DND-41 (cell line): ENCODE results near the gene ADISSP.

ENCODE experiments used
- ATAC-seq: fragments of 200-7000 bp; cut with Tn5 transposase; 3 replicates; pipeline ENCODE4 v1.9.1; 2021; ENCODE audit warnings: low read depth; ENCODE audit not compliant: insufficient read depth
- DNase-seq: peaks from one replicate; pipeline ENCODE4 v3.0.0-alpha.2; 2020
- H2AFZ ChIP-seq: 2 replicates; pipeline ENCODE4 v1.6.0; 2012; ENCODE audit warnings: low read depth, low read length
- H3K27ac ChIP-seq: 2 replicates; pipeline ENCODE4 v1.5.1; 2012; ENCODE audit warnings: low read length, inconsistent platforms
- H3K27me3 ChIP-seq: fragments of 200-600 bp; sonication (generic); 2 replicates; pipeline ENCODE4 v1.6.0; 2012; ENCODE audit warnings: low read length, mild to moderate bottlenecking, inconsistent platforms; ENCODE audit not compliant: insufficient read depth, poor library complexity
- H3K36me3 ChIP-seq: 2 replicates; pipeline ENCODE4 v1.5.1; 2012; ENCODE audit warnings: low read length, inconsistent platforms; ENCODE audit not compliant: insufficient read depth
- H3K4me1 ChIP-seq: 2 replicates; pipeline ENCODE4 v1.5.1; 2012; ENCODE audit warnings: mild to moderate bottlenecking, low read length; ENCODE audit not compliant: insufficient read depth
- H3K4me2 ChIP-seq: 2 replicates; pipeline ENCODE4 v1.6.0; 2012; ENCODE audit warnings: mild to moderate bottlenecking, moderate library complexity, low read length, inconsistent platforms; ENCODE audit not compliant: insufficient read depth
- H3K4me3 ChIP-seq, 2 experiments: fragments of 200-600 bp in 1 of 2; shearing (Covaris generic) in 1 of 2; 2 replicates each; pipeline ENCODE4 v1.5.1; 2012 to 2016; ENCODE audit warnings: inconsistent platforms in 2 of 2, low read length in 2 of 2, mild to moderate bottlenecking in 2 of 2, low read depth in 1 of 2, moderate library complexity in 1 of 2
- H3K79me2 ChIP-seq: 2 replicates; pipeline ENCODE4 v1.6.0; 2012; ENCODE audit warnings: low read length, inconsistent platforms; ENCODE audit not compliant: insufficient read depth
- H3K9ac ChIP-seq: 2 replicates; pipeline ENCODE4 v1.6.0; 2012; ENCODE audit warnings: low read depth, mild to moderate bottlenecking, inconsistent platforms, low read length, moderate library complexity
- H3K9me3 ChIP-seq: 2 replicates; pipeline ENCODE4 v1.5.1; 2012; ENCODE audit warnings: low read length, moderate library complexity, mild to moderate bottlenecking, inconsistent platforms; ENCODE audit not compliant: insufficient read depth, severe bottlenecking
- H4K20me1 ChIP-seq: 2 replicates; pipeline ENCODE4 v1.6.0; 2012; ENCODE audit warnings: low read length; ENCODE audit not compliant: insufficient read depth
- EZH2 ChIP-seq: IDR thresholded peaks from 3 replicates; pipeline ENCODE4 v1.6.1; 2012; ENCODE audit warnings: borderline replicate concordance, low read depth, mild to moderate bottlenecking, moderate library complexity, low read length, inconsistent platforms; ENCODE audit not compliant: severe bottlenecking
- TF ChIP-seq, protein P1 (sequence below): IDR thresholded peaks from 2 replicates; pipeline ENCODE4 v1.5.1; 2012; ENCODE audit warnings: borderline replicate concordance, low read length, moderate library complexity, mild to moderate bottlenecking; ENCODE audit not compliant: poor library complexity, severe bottlenecking; ENCODE audit errors: extremely low read depth

Gene ADISSP

DNA sequence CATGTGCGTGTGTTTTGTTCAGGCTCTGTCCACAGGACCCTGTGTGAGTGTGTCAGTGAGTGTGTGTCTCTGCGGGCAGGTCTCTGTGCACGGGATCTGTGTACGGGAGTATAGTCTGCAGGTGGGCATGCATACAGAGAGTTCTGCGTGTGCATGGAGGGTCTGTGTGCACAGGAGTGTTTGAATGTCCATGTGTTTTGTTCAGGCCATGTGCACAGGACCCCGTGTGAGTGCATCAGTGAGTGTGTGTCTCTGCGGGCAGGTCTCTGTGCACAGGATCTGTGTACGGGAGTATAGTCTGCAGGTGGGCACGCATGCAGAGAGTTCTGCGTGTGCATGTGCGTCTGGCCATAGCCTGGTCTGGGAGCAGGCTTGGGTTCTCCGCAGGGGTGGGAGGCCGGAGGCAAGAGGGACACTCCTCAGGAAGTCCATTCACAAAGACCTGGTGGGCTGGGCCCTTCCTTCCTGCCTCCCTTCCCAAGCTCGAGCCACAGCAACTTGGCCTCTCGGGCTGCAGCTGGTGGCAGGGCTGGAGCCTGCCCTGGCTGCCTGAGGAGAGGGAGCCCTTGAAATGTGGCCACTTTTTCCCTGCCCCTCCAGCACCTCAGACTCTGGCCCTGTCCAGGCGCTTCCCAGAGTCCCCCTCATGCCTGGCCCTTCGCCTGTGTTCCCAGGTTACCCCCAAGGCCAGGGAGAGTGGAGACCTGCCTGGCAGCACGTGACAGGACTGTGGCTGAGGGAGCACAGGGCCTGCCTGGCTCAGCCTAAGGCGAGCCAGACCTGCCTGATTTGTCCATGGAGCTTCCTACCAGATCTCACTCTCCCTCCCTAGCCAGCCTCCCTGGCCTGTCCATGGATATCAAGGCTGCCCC lies 28.3 kb downstream of the ADISSP start:
- H3K4me2 ChIP-seq = no peak overlapping the region
- ATAC-seq = no peak

DNA sequence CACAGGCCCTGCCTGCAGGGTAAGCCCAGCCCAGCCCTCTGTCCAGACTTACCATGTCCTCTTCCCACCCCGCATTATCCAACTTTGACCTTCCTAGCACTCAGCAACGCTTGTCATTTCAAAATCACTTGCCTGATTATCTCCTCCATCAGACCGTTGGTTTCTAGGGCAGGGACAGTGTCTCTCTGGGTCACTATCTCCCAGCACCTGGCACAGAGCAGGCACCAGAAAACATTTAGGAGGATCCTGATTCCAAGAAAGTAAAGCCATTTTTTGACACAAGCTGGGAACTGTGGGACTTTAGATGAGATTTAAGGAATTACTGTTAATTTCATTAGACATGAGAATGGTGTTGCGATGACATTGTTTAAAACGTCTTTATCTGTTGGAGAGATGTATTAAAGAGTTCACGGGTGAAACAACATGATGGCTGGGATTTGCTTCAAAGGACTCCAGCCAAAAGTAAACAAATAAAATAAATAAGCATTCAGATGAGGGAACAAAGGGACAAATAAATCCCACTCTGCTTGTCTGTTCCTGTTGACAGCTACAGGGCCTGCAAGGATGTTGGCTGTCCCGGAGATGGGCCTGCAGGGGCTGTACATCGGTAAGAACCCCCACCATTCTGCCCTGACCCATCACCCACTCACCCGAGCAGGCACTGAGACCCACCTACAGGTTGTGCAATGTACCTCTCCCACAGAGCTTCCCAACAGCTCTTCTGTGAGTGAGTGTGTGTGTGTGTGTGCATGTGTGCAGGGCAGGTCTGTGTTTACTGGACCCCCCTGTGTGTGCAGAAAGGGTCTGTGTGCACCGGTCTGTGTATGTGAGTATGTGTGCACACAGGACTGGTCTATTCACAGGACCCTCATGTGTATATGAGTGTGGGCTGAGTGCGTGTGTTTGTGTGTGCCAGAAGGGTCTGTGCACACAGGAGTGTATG lies 29.2 kb downstream of the ADISSP start:
- no peaks in the 10 kb centered on the region for H3K79me2 ChIP-seq
- no peaks in the 10 kb centered on the region for H3K36me3 ChIP-seq
- TF ChIP-seq, protein P1, sequence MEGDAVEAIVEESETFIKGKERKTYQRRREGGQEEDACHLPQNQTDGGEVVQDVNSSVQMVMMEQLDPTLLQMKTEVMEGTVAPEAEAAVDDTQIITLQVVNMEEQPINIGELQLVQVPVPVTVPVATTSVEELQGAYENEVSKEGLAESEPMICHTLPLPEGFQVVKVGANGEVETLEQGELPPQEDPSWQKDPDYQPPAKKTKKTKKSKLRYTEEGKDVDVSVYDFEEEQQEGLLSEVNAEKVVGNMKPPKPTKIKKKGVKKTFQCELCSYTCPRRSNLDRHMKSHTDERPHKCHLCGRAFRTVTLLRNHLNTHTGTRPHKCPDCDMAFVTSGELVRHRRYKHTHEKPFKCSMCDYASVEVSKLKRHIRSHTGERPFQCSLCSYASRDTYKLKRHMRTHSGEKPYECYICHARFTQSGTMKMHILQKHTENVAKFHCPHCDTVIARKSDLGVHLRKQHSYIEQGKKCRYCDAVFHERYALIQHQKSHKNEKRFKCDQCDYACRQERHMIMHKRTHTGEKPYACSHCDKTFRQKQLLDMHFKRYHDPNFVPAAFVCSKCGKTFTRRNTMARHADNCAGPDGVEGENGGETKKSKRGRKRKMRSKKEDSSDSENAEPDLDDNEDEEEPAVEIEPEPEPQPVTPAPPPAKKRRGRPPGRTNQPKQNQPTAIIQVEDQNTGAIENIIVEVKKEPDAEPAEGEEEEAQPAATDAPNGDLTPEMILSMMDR = no peak
- TF ChIP-seq EZH2 = no peak
- ATAC-seq (no peak), DNase-seq (no peak)
- H3K27me3 ChIP-seq = no peaks in the 10 kb centered on the region
- no peaks in the 10 kb centered on the region for H3K9me3 ChIP-seq
- no peak overlapping the region for H3K4me2 ChIP-seq
- no peaks in the 10 kb centered on the region for H3K4me1 ChIP-seq
- no peak overlapping the region for H2AFZ ChIP-seq
- no peak overlapping the region for H3K4me3 ChIP-seq
- H4K20me1 ChIP-seq = no peaks in the 10 kb centered on the region
- H3K9ac ChIP-seq = no peak overlapping the region
- no peak overlapping the region for H3K27ac ChIP-seq

More for the DNA sequence above, 28.3 kb downstream of the ADISSP start:
- Histone ChIP-seq H3K9ac (no peak overlapping the region), H3K79me2 (no peaks in the 10 kb centered on the region), H3K9me3 (no peaks in the 10 kb centered on the region), H4K20me1 (no peaks in the 10 kb centered on the region), H2AFZ (no peak overlapping the region), H3K36me3 (no peaks in the 10 kb centered on the region), H3K27me3 (no peaks in the 10 kb centered on the region), H3K27ac (no peak overlapping the region), H3K4me1 (no peaks in the 10 kb centered on the region), H3K4me3 (no peak overlapping the region)
- DNase-seq = no peak
- TF ChIP-seq, protein P1 = no peak
- no peak for TF ChIP-seq EZH2

DNA sequence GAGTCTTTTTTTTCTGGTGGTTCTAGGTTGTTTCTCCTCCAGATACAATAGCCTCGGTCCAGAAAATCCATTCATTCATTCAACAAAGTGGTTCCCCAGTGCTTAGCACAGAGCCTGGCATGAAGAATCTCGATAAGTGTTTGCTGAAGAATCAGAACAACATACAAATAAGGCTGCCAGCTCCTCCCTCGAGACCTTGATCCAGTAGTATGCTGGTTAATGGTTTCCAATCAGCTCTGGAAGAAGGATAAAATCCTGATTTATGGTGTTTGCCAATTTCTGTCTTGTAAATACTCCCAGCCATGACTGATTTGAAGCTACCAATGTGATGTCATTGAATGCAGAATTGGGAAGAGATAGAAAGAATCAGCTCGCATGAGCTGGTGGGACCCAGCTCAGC lies 31.8 kb downstream of the ADISSP start:
- Histone ChIP-seq H3K27me3 (peaks cover 5% of the 10 kb centered on the region), H3K27ac (no peak overlapping the region), H3K4me2 (no peak overlapping the region), H2AFZ (no peak overlapping the region), H3K4me3 (no peak overlapping the region), H3K9me3 (no peaks in the 10 kb centered on the region), H3K79me2 (no peaks in the 10 kb centered on the region), H3K9ac (no peak overlapping the region), H3K4me1 (no peaks in the 10 kb centered on the region), H4K20me1 (no peaks in the 10 kb centered on the region), H3K36me3 (no peaks in the 10 kb centered on the region)
- TF ChIP-seq, protein P1 = no peak
- no peak for TF ChIP-seq EZH2
- DNase-seq = no peak
- ATAC-seq = no peak
